Activated naive CD4-positive, alpha-beta T cell treated with anti-CD3 and anti-CD28 coated beads for 36 hours (primary cell): ENCODE measurements around the gene OR6B3. TPM values are rescaled to one million over a fixed set of nuclear protein-coding genes. Genes with fewer than 3 reads are reported as not detected.
A peak's percentile ranks its signal among the peaks of the same experiment; 100 is the strongest.

Experiments used
- CTCF ChIA-PET: fragments of 350-600 bp; sonication (Branson Sonifier 250); formaldehyde crosslinking; loops from one replicate; lab custom pipeline; 2021; ENCODE audit warnings: antibody characterized with exemption; lab: Charles Lee
- DNase-seq: peaks from one replicate; pipeline ENCODE4 v3.0.0-alpha.2; 2020
- H3K27ac Mint-ChIP-seq: one replicate; pipeline ENCODE4 v1.8.0; 2021; ENCODE audit warnings: mild to moderate bottlenecking, mixed read lengths
- H3K27me3 Mint-ChIP-seq: one replicate; pipeline ENCODE4 v1.8.0; 2021; ENCODE audit warnings: low read depth, mixed read lengths
- H3K36me3 Mint-ChIP-seq: one replicate; pipeline ENCODE4 v1.8.0; 2021; ENCODE audit warnings: low read depth, mixed read lengths
- H3K4me1 Mint-ChIP-seq: one replicate; pipeline ENCODE4 v1.8.0; 2021; ENCODE audit warnings: low read depth, mixed read lengths
- H3K4me3 Mint-ChIP-seq: one replicate; pipeline ENCODE4 v1.8.0; 2021; ENCODE audit warnings: mild to moderate bottlenecking, moderate library complexity, mixed read lengths
- H3K9me3 Mint-ChIP-seq: one replicate; pipeline ENCODE4 v1.8.0; 2021; ENCODE audit warnings: mixed read lengths
- intact Hi-C: fragments of 100-400 bp; cut with micrococcal nuclease; formaldehyde crosslinking; loops from one replicate; pipeline ENCODE4 v1.15.1; 2023
- total RNA-seq, 2 experiments: library from RNA; stranded (reverse); gene quantifications; one replicate each; pipeline ENCODE4 v1.2.3, GENCODE V29; 2021

OR6B3 gene
- total RNA-seq, 2 experiments from 2014 or later, result not detected

DNA sequence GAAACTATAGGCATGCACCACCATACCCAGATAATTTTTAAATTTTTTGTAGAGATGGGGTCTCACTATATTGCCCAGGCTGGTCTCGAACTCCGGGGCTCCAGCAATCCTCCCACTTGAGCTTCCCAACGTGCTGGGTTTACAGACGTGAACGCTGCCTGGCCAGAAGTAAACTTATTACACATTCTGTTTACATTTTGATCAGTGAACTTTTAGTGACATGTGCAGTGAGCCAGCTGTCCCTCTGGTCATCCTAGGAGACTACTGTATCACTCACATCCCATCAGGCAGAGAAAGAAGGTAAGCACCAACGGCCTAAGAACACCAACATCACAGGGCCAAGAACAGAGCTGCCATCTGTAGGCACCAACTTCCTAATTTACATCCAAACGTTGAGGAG, 50.3 kb downstream of the OR6B3 start:
- CTCF ChIA-PET, result interaction anchor here (1.0 to 1.3 kb wide), 3 partner anchors 12 to 59 kb away, joined by 3 read pairs; no protein-coding TSS in a partner anchor
- no peaks in the 10 kb centered on the region for H3K4me1 Mint-ChIP-seq
- H3K27ac Mint-ChIP-seq, result no peak overlapping the region
- H3K4me3 Mint-ChIP-seq, result no peak overlapping the region
- no peaks in the 10 kb centered on the region for H3K9me3 Mint-ChIP-seq
- DNase-seq, result no peak
- no peaks in the 10 kb centered on the region for H3K27me3 Mint-ChIP-seq
- intact Hi-C loops, result no loop called here
- H3K36me3 Mint-ChIP-seq, result peaks cover 26% of the 10 kb centered on the region

DNA sequence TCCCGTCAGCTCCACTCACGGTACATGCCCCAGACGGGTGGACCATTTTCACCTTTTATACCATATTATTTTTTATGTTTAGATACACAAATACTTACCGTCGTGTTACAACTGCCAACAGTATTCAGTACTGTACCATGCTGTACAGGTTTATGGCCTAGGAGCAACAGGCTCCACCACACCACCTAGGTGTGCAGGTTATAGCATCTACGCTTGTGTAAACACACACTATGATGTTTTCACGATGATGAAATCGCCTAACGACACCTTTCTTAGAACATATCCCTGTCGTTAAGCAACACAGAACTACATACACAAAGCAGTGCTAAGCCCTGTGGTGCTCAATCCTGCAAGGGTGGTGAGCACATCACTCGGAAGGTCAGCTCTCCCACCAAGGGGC, 52.6 kb downstream of the OR6B3 start:
- Mint-ChIP-seq H3K36me3 (peaks cover 29% of the 10 kb centered on the region), H3K27me3 (no peaks in the 10 kb centered on the region), H3K4me1 (no peaks in the 10 kb centered on the region), H3K9me3 (no peaks in the 10 kb centered on the region), H3K27ac (no peak overlapping the region), H3K4me3 (no peak overlapping the region)
- no peak for DNase-seq
- intact Hi-C loops, result no loop called here
- CTCF ChIA-PET, result no interaction called here

DNA sequence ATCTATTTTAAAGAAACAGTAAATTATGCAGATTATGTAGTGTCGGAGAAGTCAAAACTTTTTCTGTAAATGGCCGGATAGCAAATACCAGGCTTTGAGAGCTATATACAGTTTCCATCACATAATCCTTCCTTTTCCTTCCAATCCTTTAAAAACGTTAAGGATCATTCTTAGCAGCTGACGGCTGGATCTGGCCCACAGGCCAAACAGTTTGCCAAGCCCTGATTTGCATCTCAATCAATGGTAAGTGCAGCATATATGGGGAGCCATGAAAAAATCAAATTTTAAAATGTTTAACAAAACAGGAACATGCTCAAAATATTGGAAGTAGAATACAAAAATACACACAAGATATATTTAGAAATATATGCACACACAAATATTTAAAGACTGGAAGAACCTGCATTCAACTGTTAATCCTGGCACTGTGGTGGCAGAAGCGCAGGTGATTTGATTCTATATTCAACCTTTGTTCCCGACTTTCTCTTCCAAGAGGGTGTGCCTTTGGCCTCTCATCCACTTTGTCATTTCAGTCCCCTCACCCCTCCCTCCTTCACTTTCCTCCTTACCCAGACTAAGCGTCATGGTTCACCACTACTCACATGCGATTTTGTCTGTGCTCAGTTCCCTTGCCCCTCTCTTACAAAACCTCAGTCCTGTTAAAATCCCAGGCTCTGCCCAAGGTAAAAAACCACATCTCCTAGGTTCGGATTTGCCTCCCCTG, 55.5 kb downstream of the OR6B3 start:
- DNase-seq, result no peak
- CTCF ChIA-PET, result interaction anchor here (0.8 to 1.3 kb wide), 2 partner anchors 24 to 63 kb away, joined by 3 read pairs; no protein-coding TSS in a partner anchor
- H3K9me3 Mint-ChIP-seq, result no peaks in the 10 kb centered on the region
- no peak overlapping the region for H3K4me3 Mint-ChIP-seq
- no peaks in the 10 kb centered on the region for H3K4me1 Mint-ChIP-seq
- H3K27me3 Mint-ChIP-seq, result no peaks in the 10 kb centered on the region
- peak overlapping the region; percentile 36 for H3K27ac Mint-ChIP-seq
- intact Hi-C loops, result no loop called here
- H3K36me3 Mint-ChIP-seq, result peaks cover 27% of the 10 kb centered on the region

Other genes with a start within 250 kb of the OR6B3 start
- gene NDUFA10, start 28.2 kb downstream of the OR6B3 start, total RNA-seq, result 100 to 1,000 TPM; 134 to 142 TPM
- gene OR6B2, start 23.1 kb downstream of the OR6B3 start, total RNA-seq, result not detected
- gene COPS9, start 82.8 kb upstream of the OR6B3 start, total RNA-seq, result 10 to 100 TPM; 84.5 to 91.3 TPM
- not detected for gene OTOS, start 87.1 kb upstream of the OR6B3 start, total RNA-seq